GM21367 (cell line): ENCODE results near the gene RADIL.

ENCODE experiments used
- ATAC-seq: cut with Tn5 transposase; IDR thresholded peaks from one replicate; pipeline ENCODE4 v1.9.1; 2021; ENCODE audit not compliant: unreplicated experiment

RADIL gene

DNA sequence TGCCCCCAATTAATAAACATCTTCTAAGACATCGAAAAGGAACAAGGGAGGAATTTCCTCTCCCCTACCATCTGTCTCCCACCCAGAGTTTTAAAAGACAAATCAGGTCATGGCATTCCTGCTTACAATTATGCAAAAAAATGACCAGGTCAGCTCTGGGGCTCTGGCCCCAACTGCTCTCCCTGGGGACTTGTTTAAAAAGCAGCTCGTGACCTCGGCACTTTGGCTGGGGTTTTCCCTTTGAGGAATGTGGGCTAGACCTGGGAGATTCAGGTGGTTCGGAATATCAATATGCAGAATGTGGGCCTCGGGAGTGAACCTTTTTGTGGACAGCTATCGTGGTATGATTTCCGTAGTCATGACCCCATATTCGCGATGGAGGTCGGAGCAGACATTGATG, 648 bp upstream of the RADIL start:
- no peak for ATAC-seq

DNA sequence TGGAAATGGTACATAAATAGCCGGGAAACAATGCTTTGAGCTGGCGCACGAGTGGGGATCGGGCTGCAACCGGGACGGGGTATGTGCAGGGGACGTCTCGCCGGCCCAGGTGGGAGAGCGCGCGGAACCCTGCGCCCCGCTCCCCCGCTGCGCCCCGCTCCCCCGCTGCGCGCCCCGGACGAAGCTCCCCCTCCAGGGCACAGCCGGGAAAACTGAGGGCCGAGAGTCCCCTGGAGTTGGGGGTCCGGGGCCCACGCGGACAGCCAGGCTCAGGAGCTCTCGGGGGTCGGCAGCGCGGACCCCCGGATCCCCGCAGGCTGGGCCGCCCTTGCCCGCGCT, 514 bp downstream of the RADIL start:
- ATAC-seq = no peak

DNA sequence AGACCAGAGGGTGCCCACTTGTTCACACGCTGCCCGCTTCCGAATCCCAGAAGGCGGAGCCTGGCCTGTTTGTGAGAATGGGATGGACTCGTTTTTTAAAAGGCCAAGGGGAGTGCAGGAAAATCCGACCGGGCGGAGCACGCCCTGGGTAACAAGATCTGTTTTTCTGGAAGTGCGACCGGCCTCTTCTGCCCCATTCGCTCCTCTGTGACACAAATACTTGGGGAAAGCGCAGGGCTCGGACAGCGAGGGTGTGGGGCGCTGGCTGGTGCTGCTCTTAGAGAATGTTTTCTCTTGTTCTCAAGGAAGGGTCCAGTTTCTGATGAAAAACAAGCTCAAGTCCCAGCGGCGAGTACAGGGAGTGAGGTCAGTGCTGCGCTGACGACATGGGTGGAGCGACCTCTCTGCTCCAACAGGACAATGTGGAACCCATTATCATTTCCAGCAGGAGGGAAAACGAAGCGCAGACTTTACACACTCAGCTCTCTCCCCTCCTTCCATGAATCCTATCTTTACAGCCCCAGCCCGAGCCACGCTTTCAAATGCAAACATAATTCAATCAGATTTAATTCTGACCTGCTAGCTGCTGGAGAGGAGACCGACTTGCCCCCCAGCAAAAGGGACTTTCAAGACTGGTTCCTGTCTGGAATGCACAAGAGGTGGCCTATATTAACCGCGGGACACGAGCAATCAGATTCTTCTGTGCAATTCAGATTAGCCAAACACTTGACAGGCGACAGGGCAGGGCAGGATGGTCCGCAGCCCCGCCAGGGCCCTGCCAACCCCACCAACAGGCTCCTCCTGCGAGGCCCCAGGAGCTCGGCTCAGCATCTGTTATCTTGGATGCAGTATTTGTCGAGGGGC, 1.1 kb downstream of the RADIL start:
- ATAC-seq = no peak

DNA sequence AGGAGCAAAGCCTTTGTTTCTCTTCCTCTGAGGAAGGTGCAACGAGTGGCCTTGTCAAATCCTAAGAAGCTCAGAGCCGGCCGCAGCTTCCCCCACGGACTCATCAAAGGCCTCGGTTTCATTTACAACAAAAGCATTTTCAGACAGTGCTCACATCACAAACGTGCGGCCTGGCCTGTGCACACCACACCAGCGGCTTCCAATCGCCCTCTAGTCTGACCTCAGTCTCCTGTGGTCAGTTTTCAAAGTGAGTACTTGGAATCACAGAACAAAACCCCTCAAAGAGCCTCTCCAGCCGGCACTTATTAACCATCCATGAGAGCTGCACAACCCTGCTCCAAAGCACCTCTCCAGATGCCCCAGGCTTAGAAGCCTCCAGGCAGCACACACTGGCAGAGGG, 3.3 kb downstream of the RADIL start:
- ATAC-seq = no peak

DNA sequence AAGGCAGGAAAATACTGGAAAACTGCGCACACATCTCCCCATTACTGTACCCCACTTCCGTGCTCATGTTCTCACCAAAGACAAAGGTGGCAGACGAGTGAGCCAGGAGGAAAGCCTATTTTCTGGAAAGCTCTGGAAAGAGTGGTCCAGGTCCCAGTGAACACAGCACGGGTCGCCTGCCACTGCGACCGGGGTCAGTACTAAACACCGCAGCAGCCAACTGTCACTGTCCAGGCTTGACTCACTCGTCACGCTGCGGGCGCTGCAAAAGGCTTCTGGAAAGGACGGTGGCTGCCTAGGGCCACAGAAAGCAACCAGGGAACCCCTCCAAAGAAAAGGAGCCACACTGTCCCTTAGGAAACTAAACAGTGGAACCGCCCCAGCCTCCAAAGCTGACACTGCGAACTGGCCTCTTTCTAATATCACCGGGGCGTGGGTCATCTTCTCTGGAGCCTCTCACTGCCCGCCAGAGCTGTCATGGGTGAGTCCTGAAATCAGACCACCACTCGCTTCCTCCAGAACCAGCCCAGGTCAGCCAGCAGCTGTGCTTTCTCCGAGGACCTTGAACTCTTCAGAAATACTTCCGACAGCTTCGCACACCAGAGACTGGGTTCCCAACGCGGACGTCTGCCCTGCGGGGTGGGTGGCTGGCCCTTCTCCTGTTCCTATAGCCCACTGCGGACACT, 4.0 kb downstream of the RADIL start:
- ATAC-seq = no peak

DNA sequence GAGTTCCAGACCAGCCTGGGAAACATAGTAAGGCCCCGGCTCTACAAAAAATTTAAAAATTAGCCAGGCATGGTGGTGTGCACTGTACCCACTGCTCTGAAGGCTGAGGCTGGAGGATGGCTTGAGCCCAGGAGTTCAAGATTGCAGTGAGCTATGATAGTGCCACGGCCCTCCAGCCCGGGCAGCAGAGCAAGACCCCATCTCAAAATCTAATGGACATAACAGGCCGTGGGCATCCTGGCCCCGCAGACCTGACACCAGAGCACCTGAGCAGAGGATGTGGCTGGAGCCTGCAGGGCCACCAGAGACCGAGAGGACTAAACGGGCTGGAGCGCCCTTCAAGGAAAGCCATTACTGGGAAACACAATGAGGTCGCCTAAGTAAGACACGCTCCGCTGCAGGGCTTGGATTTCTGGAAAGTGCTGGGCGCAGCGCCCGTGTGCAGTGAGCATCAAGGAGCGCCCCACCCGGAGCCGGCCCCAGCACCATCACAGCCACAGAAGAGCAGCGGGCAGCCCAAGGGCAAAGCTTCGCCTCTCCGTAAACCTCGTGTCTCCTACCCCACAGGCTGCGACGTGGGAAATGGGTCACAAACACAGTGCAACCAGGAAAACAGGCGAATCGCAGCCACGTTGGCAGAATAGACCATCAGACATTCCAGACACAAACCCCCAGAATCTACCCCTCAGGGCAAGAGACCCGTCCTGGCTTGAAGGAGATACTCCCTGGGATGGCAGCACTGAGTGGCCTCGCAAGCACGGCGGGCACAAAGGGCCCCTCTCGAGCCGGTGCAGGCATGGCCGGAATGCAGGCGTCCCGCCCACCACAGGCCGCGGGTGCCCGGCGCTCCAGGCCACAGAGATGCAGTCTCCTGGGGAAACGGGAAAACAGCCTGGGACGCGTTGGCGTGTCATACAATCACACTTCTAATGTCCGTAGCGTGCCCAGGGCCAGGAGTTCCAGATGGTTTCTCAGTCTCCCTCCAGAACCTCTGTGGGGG, 4.9 kb downstream of the RADIL start:
- no peak for ATAC-seq

DNA sequence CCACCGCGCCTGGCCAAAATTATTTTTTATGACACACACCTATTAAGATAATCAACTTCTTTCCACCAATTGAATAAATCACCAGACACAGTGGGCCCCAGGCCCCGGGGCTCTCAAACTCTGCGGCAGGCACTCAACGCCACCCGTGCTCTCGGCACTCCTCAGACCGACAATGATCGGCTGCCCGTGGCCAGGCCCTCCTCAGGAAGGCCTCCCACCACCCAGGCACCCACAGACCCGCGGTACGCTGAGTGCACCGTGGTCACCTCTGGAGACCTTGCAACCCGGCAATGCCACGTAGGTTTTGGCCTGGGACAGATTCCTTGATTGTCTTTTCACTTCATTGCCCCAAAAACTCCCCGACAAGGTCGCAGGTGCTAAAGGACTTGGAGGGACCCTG, 6.9 kb downstream of the RADIL start:
- ATAC-seq = no peak

DNA sequence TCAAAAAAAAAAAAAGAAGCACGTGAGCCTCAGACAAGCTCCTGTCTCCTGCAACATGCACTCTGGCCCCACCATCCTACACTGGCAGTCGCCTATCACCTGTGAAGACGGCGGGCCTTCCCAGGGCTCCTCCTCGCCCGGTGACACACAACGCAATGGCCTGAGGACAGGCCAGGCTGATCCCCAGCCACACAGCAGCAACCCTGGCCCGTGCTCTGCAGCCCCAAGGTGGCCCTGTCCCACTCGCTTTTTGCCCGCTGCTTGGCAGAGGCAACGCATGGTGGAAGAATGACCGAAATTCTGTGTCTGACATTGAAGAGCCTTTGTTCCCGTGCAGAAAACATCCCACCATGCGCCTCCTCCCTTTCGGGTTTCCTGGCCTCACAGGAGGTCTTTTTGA, 8.1 kb downstream of the RADIL start:
- no peak for ATAC-seq

DNA sequence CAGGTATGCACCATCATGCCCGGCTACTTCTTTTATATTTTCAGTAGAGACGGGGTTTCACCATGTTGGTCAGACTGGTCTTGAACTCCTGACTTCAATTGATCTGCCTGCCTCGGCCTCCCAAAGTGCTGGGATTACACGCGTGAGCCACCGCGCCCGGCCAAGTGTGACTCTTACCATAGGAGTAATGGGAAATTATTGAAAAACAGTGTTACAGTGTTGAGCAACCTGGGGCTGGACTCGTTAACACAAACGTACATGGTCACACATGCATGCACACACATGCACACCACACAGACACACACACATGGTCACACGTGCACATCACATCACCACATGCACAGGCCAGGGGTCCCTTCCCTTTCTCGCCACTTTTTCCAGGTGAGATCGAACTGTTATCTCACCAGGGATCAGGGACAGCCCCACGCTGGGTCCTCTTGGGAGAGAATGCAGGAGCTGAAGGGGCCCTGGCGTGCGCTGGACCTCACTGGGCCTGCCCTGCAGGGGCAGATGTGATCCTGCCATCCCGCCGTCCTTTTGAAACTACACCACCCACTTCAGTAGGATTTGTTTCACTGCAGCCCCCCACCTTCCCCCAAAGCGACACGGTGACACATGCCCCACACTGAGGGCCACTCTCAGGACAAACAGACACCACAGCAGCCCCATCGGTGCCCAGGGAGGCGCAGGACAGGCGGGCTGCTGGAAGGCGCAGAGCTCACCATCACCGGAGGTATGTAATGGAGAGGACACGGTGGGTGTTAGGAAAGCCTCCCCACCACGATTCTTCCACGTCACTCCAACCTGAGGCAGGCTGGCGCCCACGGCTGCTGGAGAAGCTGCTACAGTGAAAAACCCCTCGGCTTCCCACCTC, 10.2 kb downstream of the RADIL start:
- ATAC-seq = no peak

DNA sequence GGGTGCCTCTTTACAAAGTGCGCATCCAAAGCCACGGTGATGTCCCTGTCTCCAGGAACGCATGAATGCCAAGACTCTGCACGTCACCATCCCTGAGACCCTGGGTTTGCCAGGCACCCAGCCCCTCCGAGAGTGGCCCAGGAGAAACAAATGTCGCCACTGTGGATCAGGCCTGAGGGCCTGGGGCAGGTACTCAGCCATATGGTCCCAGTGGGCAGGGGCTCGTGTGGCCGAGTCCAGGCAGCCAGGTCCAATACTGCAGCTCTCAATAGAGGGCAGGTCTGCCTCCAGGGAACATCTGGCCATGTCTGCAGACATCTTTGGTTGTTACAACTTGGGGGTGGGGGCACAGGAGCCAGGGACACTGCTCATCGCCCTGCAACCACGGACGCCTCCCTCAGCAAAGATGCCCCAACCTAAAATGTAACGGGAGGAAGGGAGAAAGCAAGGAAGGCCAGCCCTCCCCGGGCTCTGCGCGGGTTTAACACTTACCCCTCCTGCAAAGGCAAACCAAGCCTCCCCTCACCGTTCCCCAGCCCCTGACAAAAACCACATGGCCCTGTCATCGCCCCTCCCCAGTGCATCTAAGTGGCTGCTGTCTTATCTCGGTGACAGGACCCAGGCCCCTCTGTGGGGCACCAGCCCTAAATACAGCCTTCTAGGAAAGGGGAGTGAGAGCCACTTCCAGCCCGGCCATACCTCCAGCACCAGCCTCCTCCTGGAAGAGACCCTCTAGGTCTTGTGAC, 11.4 kb downstream of the RADIL start:
- no peak for ATAC-seq

DNA sequence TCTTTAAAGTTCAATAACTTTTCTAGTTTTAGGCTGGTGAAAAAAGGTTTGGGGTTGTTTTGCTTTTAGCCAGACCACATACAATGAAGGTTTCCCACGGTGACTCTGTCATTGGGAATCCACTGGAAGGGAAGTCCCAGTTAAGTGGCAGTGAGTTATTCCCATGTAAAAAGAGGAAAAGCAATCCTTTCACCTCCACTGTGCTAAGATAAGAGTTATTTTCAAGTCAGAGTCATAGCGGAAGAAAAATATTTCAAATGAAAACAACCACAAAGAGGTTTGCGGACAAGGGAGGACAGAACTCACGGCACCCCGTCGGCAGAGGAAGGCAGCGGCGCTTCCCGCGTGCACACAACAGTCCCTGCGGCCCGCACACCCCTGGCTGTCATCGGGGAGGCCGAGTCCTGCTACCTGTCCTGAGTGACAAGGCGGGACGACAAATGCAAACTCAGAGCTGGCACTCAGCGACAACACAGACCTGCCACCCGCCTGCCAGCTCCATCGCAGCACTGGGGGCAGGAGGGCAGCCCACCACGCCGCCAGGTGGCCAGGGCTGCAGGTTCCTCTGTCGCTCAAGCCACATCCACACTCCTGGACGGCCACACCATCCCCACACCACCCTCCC, 12.3 kb downstream of the RADIL start:
- ATAC-seq = no peak

DNA sequence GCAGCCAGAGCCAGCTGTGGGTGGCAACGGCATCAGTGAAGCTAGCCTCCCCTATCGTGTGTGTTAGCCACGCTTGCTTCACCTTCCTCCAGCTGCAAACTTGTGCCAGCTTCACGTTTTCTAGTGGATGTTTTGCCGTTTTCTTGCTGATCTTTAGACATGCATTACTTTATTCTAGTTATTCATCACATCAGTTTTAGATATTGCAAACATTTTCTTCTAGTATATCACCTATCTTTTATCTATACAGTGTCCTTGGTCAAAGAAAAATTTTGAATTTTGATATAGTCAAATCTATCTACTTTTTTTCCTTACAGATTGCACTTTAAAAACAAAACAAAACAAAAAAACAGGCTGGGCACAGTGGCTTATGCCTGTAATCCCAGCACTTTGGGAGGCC, 15.0 kb downstream of the RADIL start:
- ATAC-seq = no peak

DNA sequence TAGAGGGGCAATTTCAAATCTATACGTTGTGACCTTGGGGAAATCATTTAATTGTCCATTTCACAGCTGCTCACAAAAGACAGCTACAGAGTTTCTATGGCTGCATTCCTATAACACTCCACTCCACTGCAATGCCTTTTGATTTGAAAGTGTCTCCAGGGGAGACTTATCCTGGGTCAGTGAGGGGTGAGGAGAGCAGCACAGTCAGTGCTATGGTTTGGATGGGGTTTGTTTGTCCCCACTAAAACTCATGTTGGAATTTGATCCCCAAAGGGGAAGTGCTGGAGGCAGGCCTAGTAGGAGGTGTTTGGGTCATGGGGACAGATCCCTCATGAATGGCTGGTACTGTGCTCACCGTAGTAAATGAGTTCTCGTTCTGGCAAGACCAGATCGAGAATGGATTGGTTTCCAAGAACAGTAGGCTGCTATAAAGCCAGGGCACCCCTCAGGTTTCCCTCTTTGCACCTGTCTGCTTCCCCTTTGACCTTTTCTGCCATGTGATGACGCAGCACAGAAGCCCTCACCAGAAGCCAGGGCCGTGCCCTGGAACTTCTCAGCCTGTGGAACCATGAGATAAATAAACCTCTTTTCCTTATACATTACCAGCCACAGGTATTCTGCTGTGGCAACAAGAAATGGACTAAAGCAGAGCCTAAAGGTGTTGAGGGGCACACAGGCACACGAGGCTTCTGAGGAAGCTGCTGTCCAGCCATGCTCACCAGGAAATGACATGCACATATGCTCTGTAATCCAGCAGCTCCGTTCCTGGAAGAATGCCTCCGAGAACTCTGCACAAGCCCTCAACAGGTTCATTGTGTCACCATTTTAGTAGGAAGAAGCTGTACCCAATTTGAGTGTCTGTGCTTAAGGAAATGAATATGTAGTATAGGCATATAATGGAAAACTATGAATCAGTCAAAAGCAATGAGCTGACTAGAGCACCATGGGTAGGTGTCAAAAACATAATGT, 16.7 kb downstream of the RADIL start:
- no peak for ATAC-seq

DNA sequence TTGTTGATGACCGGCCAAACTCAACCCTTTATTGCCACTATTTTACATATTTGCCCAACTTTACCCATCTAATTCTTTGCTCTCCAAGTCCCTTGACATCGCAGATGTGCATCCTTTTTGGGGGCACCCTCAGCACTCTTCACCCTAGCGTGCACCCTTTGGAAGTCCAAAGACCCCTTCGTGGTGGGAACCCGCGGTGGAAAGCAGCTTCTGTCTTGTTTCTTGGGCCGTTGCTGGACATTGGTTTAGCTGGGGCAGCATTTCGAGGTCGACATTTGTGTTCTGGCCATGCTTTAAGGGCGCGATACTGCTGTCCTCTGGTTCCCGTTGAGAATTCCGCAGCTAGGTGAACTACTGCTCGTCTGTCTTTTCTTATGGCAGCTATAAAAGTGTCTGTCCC, 21.4 kb downstream of the RADIL start:
- ATAC-seq = no peak

DNA sequence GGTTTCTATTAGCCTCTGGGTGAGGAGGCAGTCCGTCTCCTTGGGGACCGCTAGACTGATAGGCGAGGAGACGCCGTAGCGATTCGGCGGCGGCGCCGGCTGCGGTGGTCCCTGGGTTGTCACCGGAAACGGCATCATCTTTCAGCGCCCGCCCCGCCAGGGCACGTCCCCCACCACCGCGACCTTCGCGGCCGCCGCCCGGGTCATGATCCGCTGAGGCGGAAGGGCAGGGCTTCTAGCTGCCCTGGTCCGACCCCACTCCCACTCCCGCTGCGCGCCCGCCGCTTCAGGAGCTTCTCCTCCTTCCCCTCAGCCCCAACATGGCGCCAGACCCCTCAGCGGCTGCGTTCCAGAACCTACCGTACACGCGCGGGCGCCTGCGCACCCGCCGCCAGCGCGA, 21.8 kb downstream of the RADIL start, which contains the start of gene PAPOLB:
TSS of gene PAPOLB (minus strand) at position 358 of the 400 bp plus-strand sequence. CDS start at position 138, 220 bp downstream.
- ATAC-seq = no peak

DNA sequence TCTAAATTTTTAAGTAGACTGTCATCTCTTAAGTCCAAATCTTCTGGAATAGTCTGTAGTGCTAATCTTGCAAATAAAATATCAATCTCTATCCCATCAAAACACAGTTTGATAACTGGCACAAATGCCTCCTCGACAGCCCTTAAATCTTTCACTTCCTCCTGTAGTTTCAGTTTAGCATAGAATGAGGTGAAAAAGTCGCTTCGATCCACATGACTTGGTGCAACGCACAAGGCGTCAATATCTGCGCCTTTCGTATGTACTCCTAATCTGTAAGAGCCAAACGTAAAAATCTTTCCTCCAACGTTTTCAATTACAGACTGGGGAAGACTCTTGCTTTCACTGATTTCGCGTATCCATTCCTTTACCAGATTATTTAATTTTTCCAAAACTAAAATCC, 22.3 kb downstream of the RADIL start:
- ATAC-seq = no peak

DNA sequence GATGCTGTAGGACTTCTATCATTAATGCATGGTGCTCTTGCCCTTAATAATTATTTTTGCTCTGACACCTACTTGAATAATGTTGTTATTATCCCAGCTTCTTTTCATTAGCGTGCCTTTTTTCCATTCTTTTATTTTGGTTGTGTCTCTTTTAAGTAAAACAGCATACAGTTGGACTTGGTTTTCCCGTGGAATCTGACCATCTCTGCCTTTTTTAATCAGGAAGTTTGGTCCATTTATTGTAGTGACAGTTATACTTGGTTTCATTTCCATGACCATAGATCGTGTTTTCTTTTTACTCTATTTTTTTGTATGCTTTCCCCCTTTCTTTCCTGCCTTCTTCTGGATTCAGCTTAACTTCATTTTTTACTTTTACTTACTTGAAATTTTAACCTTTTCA, 26.3 kb downstream of the RADIL start:
- ATAC-seq = no peak
